Activated gamma-delta T cell (primary cell): ENCODE results near the gene LEAP2.
"Not testable (repeated sequence)": the region's sequence is repeated elsewhere in the genome, so short reads cannot be mapped to it uniquely, and the experiment has no call there.

Experiments
- DNase-seq: peaks from one replicate; lab custom pipeline; 2025; lab: John Stamatoyannopoulos, UW

The LEAP2 gene

GRCh38 chr5:132840896-132841295 is 32.6 kb upstream of the LEAP2 start:
- no peak for DNase-seq

DNA sequence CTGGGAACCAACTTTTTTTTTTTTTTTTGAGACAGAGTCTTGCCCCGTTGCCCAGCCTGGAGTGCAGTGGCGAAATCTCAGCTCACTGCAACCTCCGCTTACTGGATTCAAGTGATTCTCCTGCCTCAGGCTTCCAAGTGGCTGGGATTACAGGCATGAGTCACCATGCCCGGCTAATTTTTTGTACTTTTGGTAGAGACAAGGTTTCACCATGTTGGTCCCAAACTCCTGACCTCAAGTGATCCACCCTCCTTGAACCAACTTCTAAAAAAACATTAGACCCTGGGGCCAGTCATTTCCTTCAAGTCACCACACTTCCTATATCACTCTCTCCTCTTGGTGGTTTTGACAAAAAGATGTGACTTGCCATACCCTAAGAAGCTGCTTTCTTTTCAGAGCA is 32.2 kb upstream of the LEAP2 start:
- DNase-seq, result no peak

DNA sequence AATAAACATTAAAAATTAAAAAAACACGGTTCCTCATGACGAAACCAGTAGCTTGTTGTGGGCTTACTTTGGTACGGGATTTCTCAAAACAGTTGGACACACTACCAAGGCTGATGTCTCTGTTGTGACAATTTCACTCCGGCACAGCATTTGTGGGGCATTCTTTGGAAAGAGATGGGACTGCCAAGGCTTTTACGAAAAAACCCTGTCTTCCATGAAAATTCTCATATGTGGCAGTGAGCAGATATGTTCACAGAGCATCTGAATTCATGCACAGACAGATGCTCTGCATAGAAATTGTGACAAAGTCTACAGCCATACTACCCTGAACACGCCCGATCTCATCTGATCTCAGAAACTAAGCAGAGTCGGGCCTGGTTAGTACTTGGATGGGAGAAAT is 25.2 kb upstream of the LEAP2 start:
- DNase-seq, result no peak

- DNase-seq, result no peak
Observed at GRCh38 chr5:132849347-132849746, 24.1 kb upstream of the LEAP2 start.

DNA sequence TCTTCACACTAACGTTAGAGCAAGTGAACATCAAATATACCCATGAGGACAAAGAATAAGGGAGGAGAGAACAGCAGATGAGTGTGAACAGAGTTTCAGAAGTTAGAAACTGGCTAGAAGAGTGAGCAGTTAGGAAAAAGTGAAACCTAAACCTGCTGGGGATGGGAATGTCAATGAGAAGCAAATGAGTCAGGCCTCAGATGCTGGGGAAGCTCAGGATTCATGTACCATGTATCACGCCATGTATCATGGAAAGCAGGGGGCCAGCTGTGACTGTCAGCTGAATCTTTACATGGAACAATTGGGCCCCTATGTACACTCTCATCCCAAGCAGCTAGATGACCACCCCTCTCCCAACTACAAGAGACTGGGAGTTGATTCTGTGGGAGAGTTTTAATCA is 23.4 kb upstream of the LEAP2 start:
- no peak for DNase-seq

DNA sequence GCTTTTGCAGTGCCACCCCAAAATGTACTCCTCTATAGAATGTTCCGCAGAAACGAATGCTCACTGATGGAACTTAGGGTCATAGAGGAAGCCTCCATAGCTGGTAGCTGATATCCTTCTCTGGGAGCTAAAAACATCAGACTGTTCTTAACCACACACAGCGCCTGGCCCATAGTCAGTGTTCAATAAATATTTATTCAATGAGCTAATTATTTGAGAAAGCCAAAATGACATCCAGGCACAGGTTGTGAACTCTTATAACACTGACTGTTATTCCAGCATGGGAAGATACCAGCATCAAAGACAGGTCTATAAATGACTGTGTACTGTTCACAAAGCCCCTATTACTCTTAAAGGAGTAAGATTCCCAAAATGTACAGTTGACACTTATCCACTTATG is 20.1 kb upstream of the LEAP2 start:
- DNase-seq, result no peak

- no peak for DNase-seq
Observed at GRCh38 chr5:132853790-132854189, 19.7 kb upstream of the LEAP2 start.

DNA sequence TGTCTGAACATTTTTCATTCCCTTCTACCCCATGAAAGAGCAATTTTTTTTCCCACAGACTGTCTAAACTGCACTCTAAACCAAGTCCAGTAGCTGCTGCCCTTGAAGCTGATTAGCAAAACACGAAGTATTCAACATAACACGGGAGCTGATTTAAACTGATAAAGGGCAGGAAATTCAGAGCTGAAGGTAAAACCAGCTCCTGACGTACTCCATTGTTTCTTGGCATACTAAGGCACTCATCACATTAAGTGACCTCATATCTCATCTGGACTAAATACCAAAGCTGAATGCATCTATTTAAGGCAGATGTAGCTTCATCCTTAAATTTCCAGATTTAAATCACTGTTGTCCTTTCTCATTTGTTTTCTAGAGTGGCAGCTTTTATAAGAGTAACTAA is 19.2 kb upstream of the LEAP2 start:
- DNase-seq, result no peak

- not testable (repeated sequence) for DNase-seq
Observed at GRCh38 chr5:132854992-132855391, 18.5 kb upstream of the LEAP2 start.

DNA sequence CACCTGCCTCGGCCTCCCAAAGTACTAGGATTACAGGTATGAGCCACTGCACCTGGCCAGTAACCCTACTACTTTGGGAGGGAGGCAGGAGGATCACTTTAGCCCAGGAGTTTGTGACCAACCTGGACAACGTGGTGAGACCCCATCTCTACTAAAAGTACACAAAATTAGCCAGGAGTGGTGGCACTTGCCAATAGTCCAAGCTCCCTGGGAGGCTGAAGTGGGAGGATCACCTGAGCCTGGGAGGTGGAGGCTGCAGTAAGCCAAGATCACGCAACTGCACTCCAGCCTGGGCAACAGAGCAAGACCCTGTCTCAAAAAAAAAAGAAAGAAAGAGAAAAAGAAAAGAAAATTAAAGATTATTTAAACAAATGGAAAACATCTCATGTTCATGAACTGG is 17.5 kb upstream of the LEAP2 start:
- no peak for DNase-seq

- no peak for DNase-seq
Observed at GRCh38 chr5:132859889-132860437, 13.5 kb upstream of the LEAP2 start.

DNA sequence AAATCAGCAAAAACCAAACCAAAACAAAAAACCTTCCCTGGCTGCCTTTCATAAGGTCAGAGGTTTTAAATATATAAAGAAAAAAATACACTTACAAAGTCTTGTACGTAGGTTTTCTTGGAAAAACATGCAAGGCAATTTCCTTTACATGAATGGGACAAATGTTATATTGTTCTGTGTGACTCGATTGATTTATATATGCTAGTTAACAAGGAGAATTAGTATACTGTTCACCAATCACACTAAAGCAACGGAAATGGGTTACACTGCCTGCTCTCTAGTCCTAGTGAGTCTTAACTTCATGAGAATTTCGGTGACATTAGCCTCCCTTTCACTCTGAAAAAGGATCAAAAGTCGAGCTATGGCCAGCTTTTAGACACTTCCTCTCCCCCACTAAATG is 12.7 kb upstream of the LEAP2 start:
- no peak for DNase-seq

DNA sequence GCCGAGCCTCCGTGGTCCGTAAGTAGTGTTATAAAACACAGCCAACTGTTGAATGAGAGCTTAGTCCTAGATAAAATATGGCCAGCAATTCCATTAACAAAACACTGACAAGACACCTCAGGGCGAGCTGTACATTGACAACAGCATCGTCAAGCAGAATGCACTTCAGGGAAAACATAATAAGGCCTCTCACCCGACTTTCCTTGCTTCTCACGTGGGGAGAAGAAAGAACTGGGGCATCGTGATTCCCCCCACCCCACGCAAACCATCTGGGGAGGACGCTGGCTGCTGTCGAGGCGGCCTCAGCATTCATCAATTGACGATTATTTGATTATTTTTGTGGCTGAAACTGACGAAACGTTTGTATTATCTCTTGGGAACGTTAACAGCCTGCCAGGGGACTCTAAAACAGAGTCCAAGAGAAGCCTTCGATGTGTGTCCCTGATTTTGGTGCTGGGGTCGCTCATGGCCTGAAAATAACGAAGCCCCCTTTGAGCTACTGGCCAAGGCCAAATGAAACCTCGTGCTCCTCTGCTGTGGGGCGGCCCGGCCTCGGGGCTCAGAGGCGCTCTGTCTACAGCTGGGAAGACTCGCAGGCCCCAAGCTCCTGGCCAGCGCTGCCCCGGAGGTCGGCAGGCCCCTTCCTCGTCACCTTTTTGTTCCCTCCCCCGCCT is 7.7 kb upstream of the LEAP2 start:
- no peak for DNase-seq

DNA sequence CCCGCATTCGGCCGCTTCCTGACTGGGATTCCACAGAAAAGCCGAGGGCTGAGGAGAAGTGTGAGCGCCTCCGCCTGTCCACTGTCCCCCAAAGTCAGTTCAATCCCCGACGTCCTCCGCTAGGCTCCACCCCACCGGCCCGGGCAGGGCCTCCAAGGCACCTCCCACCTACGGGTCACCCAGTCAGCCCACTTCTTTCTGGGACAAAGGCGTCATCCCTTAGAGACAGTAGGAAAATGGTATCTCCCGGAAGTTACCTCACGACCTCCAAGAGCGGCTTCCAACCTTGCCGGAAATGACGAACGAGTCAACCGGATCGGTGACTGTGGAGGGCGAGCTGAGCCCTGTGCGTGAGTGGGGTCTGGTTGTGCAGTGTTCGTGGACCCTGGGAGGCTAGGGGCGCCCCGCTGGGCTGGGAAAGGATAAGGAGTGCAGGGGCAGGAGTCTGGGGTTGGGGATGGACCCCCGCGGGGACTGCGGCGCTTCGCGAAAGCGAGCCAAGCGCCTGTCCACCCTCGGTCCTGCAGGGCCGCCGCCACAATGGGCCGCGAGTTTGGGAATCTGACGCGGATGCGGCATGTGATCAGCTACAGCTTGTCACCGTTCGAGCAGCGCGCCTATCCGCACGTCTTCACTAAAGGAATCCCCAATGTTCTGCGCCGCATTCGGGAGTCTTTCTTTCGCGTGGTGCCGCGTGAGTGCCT is 7.0 kb upstream of the LEAP2 start, which contains the start of the genes GDF9 and UQCRQ:
Gene GDF9, minus strand, starts transcription at position 128 of the 704 bp plus-strand sequence. CDS start 1,936 bp downstream, outside the sequence.
Gene UQCRQ, plus strand, starts transcription at position 301 of the 704 bp plus-strand sequence. Its CDS starts 240 bp downstream, at position 541.
- DNase-seq, result peak; percentile 72

GRCh38 chr5:132867046-132867451 is 6.4 kb upstream of the LEAP2 start:
- no peak for DNase-seq

- no peak for DNase-seq
Observed at GRCh38 chr5:132868754-132869153, 4.7 kb upstream of the LEAP2 start.

GRCh38 chr5:132870801-132871200 is 2.7 kb upstream of the LEAP2 start:
- DNase-seq, result no peak

DNA sequence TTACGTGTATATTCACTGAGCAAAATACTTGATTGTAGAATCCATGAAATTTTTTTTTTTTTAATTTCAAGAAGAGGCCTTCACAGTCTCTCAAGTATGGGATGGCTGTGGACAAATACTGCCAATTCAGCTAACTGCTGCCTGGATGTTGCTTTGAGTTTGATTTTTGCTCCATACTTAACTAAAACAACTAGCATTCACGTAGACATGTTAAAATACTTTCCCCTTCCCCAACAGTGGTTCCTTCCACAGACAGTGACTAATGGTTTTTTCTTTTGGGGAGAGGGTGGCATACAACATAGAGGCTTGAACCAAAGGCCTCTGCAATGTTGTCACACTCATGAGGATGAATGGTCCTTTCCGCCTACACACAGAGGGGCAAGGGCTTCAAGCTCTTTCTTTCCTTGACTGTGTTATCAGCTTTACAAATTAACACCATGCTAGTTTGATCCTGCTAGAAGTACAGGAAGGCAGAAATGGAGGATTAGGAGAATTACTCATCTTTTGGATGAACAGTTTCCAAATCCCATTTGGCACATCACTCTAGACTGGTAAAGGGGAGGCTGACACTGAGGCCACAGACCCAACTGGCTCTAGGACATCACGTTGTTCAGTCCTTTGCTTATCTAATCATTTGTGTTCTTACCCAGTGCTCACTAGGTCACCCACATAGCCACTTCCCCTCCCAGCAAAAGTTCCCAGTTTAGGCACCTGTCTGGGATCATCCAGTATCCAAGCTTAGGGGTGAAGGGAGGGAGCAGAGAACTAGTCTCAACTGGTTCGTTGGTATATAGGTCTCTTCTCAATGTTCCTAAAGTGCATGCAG is 1.8 kb upstream of the LEAP2 start:
- DNase-seq, result no peak

DNA sequence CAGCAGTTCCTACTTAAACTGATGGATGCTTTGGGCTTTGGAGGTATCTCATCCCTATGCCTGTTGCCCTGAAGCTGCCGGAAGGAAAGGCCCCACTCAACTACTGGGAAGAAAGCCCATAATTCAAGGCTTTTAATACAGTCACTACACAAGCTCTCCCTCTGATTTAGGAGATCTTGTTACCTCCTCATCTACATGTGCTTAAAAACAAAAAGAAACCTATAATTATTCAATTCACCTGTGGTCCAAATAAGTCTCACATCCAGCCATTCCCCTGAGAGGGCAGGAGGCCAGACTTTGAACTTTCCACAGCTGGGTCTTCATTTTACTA is 715 bp upstream of the LEAP2 start:
- DNase-seq, result no peak

GRCh38 chr5:132873930-132874271 is 433 bp downstream of the LEAP2 start:
- no peak for DNase-seq

DNA sequence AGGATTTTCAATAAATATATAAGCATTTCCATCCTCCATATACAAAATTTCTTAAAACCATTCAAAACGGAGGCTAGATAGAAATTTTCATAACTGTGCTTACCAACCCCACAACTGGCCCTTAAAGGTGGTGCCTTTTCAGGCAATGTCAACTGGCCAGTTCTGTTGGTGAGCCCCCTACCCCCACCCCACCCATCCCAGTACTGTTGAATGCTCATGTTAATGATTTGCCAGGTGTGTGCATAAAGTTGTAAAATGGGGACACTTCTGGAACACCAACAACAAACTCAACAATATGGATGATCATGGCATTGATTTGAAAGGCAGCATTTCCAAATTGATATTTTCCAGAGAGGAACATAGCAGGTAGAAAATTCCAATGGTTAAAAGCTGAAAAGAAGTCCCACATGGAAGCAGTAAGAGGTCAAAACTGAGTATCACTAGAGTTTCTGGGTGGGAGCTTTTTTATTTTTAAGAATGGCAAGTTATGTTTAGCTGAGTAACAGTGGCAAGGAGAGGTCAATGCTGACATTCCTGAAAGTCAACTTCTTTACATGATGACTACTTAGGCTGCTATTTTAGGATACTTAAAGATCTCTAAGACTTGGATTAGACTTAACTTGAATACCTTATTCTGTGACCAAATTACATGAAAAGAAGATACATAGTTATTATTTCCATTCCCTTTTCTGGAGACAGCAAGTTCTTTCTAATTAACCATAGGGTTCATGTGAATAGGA is 2.7 kb downstream of the LEAP2 start:
- DNase-seq, result no peak

DNA sequence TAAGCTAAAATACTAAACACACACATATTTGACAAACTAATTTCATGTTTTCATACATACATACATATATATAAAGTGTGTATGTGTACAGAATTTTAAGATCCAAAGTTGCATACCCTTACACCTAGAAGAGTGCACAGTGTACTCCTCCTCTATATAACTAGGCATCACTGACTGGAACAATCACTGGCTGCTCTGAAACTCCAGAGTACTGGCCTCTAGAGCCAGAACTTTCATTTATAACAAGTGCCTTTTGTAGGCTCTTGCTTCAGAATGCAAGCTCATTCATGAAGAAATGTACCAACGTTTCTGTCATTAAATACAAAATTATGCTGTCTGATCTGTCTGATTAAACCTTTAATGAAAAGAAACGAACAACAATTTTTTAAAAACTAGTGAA is 4.0 kb downstream of the LEAP2 start:
- DNase-seq, result no peak
